T-helper 1 cell treated with Interleukin-12 subunit alpha and Interleukin-12 subunit beta and Interleukin-4 antibody, amounts not matched to agents 30 ng/mL and 1 ng/mL, for 36 hours (primary cell): ENCODE measurements around the gene ZSCAN21. TPM values are rescaled to one million over a fixed set of nuclear protein-coding genes. Genes with fewer than 3 reads are reported as not detected.

Experiments used
- intact Hi-C: fragments of 100-400 bp; cut with micrococcal nuclease; formaldehyde crosslinking; loops from one replicate; pipeline ENCODE4 v1.15.1; 2024
- total RNA-seq: library from RNA; stranded (reverse); gene quantifications from 2 replicates; pipeline ENCODE4 v1.2.3, GENCODE V29; 2022

Gene ZSCAN21
- total RNA-seq, 1 donor from 2014 or later = 8.7 TPM

DNA sequence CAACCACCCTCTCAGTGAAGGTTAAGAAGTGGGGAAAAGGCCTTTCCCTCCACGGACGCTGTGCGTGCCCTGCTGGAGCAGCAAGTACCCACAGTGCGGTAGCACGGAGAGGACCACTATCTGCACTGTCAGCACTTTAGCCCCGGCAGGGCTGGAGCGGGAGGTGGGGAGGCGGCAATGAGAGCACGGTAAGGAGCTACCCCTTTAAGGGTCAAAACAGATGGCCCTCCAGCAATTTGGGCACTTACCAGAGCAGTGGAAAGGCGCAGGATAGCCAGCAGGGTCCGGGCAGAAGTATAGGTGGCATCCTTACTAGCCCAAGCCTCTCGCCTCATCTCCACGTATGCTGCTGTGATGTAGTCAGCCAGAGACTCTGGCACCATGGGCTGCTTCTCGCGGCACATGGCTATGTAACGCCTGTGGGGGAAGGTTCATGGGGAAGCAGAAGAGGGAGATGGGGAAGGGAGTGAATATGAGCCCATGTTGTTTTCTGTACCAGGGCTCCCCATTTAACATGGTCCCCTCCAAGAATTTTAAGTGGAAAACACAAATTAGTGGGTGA, 44.4 kb downstream of the ZSCAN21 start:
- intact Hi-C loops = no loop called here

DNA sequence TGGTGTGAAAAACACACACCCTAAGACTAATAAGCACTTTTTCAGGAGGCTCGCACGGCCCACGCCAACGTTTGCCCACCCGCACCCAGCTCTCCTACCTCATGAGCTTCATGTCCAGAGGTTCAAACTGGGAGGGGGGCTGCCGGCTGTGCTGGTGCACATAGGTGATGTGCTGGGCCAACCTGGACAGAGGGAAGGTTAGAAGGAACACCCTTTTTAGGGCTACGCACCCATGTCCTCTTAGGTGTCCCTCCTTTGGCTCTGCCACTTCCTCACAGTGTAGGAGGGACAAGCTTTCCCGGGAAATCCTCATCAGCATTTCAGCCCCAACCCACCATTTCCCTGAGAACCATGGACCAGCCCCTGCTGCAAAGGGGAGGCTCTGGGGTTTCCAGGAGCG, 45.7 kb downstream of the ZSCAN21 start:
- intact Hi-C loops = no loop called here

DNA sequence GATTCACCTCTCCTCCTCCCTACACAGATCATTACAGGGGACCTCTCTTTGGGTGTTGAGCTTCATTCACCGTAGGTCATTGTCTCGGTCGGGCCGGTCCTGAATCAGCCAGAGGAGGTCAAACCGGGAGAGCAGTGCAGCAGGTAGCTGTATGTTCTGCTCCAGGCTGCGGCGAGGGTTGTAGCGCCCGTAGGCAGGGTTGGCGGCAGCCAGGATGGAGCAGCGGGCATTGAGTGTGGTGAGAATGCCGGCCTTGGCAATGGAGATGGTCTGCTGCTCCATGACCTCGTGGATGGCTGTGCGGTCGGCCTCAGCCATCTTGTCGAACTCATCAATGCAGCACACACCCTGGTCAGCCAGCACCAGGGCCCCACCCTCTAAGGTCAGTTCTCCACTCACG, 46.1 kb downstream of the ZSCAN21 start:
- intact Hi-C loops = no loop called here

DNA sequence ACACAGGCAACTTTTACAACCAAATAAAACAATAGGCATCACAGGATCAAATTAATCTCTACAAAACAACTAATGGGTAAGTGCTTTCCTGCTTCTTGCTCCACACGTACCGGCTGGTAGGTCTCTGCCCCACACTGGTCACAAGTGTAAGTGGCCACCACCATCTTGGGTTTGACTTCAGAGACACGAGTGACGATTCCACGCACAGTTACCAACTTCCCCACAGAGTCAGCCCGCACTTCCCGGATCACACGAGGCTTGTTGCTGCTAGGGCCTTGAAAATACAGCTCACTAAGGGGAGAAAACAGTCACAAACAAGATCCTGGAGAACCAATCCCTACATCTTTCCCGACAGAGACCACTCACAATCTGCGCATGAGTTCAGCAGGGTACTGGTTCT, 49.3 kb downstream of the ZSCAN21 start:
- intact Hi-C loops = no loop called here

DNA sequence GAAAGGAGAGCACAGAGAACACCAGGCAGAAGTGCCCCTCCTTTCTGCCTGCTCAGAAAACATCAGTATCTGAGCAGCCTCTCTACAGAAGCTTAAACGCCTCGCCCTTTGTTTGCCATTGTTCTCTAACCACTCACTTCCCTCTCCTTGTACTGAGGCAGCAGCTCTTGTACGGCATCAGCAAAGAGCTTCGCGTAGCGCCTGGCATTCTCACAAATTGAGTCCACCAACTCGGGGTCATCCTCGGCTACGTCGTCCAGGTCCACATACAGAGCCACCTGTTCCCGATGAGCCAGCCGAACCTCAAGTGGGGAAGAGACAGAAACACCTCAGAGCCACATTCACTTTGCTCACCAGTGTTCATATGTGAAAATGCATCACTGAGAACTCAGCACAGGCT, 49.9 kb downstream of the ZSCAN21 start:
- intact Hi-C loops = no loop called here

DNA sequence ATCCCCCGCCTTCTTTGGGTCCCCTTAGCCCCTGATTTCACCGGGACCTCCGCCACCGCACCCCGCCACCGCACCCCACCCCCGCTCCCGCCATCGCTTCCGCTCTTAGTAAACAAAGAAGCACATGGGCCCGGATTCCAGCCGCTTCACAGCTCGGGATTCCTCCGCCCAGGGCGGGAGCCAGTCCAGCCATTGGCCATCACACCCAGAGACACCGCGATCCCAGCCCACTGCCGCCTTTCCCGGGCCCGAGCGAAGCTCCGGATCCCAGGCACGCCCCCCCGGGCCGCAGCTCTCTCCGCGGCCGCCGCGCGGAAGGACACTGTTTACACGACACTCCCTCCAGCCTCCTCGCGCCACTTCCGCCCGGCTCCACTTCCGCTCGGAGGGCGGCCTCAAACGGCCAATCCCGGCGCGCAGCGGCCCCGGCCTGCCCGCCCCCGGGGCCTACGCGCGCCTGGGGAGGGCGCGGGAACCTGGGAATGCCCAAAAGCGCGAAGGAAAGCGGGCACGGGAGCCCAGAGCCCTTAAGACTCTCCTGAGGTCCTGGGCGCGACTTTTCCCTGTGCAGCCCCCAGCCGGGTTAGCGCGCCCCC, 50.9 kb downstream of the ZSCAN21 start:
- intact Hi-C loops = loop anchor here (1.0 to 5.0 kb wide), 12 partner anchors 11 to 752 kb away; partner anchors contain the start of genes CNPY4, FBXO24, LAMTOR4 and LRCH4

DNA sequence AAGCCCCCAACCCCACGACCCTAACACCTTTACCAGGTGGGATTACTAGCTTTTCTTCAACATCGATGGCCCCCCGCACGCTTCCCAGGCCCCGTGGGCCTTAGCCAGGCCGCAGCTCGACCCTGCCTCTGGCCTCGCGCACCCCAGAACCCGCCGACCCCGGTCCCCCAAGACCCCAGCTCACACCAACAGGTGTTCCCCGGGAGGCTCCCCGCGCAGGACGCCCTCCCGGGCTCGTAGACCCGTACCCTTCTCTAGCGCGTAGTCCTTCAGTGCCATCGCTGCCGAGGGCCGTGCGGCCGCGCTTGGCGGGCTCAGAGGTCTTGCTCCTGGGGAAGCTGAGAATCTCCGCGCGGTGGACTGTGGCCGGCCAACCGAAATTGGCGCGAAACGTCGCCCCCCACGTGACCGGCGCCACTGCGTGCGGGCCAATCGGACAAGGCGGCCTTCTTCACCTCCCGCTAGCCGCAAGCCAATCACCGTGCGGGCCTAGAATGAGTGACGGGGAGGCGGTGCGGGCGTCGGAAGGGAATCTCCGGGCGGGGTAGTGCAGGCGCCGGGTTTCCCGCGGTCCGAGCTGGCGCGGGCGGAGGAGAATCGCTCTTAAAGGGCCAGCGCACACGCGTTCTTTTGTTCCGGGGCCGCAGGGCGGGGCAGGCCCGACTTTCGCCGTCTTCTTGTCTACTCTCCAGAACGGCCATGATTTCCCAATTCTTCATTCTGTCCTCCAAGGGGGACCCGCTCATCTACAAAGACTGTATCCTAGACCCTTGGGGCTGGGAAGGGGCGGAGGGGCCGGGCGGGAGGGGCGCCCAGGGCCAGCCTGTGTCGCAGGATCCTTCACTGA, 51.7 kb downstream of the ZSCAN21 start, which contains the start of the genes AP4M1 and MCM7:
TSS of gene AP4M1 (plus strand) at position 628 of the 847 bp plus-strand sequence. CDS start at position 700, 72 bp downstream.
TSS of gene MCM7 (minus strand) at position 382 of the 847 bp plus-strand sequence. CDS start at position 279, 103 bp downstream.
- intact Hi-C loops = loop anchor here (1.0 to 5.0 kb wide), 8 partner anchors 18 to 752 kb away; partner anchors contain the start of genes CNPY4, FBXO24, LAMTOR4 and LRCH4

DNA sequence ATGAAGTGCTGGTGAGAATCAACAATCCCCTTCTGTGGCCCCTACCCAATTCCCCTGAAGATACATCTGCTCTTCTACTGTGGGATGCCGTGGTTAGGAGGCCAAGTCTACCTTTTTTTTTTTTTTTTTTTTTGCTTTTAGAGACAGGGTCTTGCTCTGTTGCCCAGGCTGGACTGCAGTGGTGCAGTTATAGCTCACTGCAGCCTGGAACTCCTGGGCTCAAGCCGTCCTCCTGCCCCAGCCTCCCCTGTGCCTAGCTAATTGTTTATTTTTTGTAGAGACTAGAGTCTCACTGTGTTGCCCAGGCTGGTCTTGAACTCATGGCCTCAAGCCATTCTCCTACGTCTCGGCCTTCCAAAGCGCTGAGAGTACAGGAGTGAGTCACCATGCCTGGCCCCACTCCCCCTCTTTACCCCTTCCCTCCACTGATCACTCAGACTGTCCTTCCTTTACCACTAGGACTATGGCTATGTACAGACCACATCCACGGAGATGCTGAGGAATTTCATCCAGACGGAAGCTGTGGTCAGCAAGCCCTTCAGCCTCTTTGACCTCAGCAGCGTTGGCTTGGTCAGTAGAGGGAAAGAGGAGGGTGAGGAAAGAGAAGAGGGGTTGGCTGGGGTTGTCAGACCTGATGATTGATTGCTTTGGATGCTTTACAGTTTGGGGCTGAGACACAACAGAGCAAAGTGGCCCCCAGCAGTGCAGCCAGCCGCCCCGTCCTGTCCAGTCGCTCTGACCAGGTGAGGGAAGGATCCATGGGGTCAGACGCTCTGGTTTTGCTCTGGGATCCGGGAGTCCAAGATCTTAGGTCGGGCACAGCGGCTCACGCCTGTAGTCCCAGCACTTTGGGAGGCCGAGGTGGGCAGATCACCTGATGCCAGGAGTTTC, 53.6 kb downstream of the ZSCAN21 start:
- intact Hi-C loops = loop anchor here (5.0 kb wide), 1 partner anchor 546 kb away; the partner anchor contains the start of gene ZNF655

DNA sequence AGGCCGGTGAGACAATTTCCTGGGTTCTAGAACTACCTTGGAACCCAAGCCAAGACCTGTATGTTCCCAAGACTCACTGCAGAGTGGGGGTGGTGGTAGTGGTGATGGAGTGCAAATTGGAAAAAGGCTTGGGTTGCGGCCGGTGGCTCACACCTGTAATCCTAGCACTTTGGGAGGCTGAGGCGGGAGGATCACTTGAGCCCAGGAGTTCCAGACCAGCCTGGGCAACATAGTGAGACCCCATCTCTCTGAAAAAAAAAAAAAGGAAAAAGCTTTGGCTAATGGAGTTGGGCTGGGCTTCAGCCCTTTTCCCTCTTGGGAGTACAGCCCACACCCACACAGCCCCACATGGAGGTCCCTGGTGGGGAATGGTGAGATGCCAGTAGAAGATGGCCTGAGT, 56.0 kb downstream of the ZSCAN21 start:
- intact Hi-C loops = no loop called here

DNA sequence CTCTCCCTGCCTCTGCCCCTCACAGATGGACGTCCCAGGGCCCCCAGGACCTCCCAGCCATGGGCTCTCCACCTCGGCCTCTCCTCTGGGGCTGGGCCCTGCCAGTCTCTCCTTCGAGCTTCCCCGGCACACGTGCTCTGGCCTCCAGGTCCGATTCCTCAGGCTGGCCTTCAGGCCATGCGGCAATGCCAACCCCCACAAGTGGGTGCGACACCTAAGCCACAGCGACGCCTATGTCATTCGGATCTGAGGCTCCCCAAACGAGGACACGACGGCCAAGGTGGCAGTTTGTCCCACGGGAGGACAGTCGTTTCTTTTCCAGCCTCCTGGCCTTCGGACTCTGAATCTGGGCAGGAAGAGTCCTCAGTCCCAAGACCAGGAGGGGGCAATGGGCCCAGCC, 57.1 kb downstream of the ZSCAN21 start:
- intact Hi-C loops = no loop called here

DNA sequence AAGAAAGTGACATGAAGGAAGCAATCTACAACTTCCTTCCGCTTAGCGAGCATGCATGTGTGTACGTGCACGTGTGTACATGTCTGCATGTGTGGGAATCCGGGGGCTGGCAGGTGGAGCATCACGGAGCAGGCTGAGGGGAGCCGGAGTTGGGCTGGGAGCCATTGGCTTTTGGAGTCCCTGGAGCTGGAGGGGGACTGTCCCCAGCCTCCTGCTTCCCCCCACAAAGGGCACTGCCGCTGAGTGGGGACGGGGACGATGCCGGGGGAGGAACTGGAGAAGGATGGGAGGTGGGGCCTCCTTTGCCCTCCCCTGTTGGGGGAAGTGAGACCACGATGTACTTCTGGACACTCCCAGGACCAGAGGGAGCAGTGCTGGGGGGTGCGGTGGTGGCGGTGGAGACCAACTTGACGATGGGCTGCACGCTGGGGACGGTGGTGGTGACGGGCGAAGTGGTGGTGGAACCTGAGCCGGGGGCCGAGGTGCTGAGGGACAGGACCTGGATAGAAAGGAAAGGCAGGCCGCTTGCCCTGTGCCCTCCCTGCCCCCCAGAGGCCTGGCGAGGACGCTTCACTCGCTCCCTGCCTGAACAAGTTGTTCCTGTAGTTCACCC, 57.7 kb downstream of the ZSCAN21 start:
- intact Hi-C loops = no loop called here

DNA sequence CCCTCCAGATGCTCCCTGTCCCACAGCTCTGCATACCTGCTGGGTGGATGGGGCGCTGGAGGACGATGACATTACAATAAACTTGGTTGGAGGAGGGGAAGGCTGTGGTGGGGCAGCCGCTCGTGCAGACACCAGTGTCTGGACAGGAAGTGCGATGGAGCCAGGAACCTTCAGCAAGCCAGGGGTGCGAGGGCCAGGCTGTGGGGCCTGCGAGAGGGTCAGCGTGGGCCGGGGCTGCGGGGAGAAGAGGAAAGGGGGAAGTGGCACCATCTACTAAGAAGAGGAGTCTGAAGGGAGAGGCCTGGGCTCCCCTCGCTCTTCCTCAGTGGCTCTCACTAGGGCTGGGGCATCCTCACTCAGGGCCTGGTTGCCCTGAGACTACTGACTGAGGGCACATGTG, 58.3 kb downstream of the ZSCAN21 start:
- intact Hi-C loops = no loop called here

DNA sequence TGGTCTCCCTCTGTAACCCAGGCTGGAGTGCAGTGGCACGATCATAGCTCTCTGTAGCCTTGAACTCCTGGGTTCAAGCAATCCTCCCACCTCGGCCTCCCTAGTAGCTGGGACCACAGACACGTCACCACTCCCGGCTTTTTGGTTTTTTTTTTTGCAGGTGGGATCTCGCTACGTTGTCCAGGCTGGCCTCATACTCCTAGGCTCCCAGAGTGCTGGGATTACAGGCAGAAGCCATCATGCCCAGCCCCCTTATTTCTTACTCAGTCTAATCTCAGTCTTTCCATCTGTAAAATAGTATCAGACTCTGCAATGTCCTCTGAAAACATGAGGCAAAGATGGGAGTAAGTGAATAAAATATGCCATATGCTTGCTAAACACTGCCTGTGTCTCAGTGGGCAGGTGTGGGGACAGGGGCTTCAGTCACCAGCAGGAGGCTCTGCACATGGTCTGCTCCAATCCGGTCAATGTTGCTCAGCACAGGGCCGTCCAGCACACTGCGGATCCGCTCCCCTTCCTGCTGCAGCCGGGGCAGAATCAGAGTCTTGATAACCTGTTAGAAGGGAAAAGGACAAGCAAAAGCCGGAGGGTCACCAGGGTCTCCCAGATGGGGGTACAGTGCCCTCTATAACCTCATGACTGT, 60.1 kb downstream of the ZSCAN21 start:
- intact Hi-C loops = no loop called here

DNA sequence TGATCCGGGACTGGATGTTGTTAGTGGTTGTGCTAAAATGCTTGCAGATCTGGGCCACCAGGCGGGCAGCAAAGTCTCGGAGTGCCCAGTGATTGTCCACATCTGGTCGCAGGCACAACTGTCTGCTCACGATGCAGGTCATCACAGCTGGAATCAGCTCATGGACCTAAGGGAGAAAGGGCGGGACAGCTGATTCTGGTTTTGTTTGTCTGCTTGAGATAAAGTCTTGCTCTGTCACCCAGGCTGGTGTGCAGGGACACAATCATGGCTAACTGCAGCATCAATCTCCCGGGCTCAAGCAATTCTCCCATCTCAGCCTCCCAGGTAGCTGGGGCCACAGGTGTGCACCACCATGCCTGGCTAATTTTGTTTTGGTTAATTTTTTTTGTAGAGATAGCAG, 61.6 kb downstream of the ZSCAN21 start:
- intact Hi-C loops = no loop called here

DNA sequence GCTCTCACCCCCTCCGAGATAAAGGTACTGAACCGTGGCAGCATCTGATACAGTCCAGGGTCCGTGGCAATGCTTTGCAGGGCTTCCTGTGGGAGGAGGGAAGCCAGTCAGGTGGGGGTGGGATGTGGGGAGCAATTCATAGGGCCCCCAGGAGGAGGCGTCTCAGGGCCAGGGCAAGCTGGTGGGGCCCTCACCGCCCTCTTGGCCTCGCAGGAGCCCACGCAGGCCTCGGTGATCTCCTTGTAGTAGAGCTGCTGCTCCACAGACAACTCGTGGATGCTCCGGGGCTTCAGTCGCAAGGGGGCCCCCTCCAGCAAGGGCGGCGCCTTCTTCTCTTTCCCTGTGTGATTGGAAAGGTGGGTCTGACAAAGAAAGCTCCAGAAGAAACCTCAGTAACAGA, 62.3 kb downstream of the ZSCAN21 start:
- intact Hi-C loops = no loop called here

Other genes starting within 250 kb of the ZSCAN21 start
- 0.12 TPM in 1 of 2 replicates, not detected in the other for gene CYP3A43, start 221.8 kb upstream of the ZSCAN21 start, total RNA-seq
- 0.39 and 0.59 TPM in 2 replicates for gene OR2AE1, start 172.7 kb upstream of the ZSCAN21 start, total RNA-seq
- 29.2 and 29.7 TPM in 2 replicates for gene TRIM4, start 130.2 kb upstream of the ZSCAN21 start, total RNA-seq
- gene GJC3, start 120.2 kb upstream of the ZSCAN21 start, total RNA-seq = 0.32 TPM in 1 of 2 replicates, not detected in the other
- gene AZGP1, start 73.7 kb upstream of the ZSCAN21 start, total RNA-seq = not detected in 2 replicates
- gene ZKSCAN1, start 34.2 kb upstream of the ZSCAN21 start, total RNA-seq = 69.7 and 75.2 TPM in 2 replicates
- 28.0 and 28.3 TPM in 2 replicates for gene ZNF3, start 31.9 kb downstream of the ZSCAN21 start, total RNA-seq
- 95.2 and 110 TPM in 2 replicates for gene COPS6, start 39.2 kb downstream of the ZSCAN21 start, total RNA-seq
- gene MCM7, start 51.6 kb downstream of the ZSCAN21 start, total RNA-seq = 257 and 262 TPM in 2 replicates
- 10.7 and 12.0 TPM in 2 replicates for gene AP4M1, start 51.9 kb downstream of the ZSCAN21 start, total RNA-seq
- 67.1 and 69.0 TPM in 2 replicates for gene TAF6, start 69.6 kb downstream of the ZSCAN21 start, total RNA-seq
- gene CNPY4, start 69.9 kb downstream of the ZSCAN21 start, total RNA-seq = 37.0 and 39.5 TPM in 2 replicates
- 5.0 and 6.0 TPM in 2 replicates for gene MBLAC1, start 77.2 kb downstream of the ZSCAN21 start, total RNA-seq
- gene LAMTOR4, start 99.1 kb downstream of the ZSCAN21 start, total RNA-seq = 150 and 161 TPM in 2 replicates
- gene TRAPPC14, start 108.9 kb downstream of the ZSCAN21 start, total RNA-seq = 58.1 and 61.1 TPM in 2 replicates
- 2.8 and 3.0 TPM in 2 replicates for gene GAL3ST4, start 118.8 kb downstream of the ZSCAN21 start, total RNA-seq
- 4.4 and 5.6 TPM in 2 replicates for gene GPC2, start 127.6 kb downstream of the ZSCAN21 start, total RNA-seq
- 33.0 and 38.3 TPM in 2 replicates for gene STAG3, start 128.1 kb downstream of the ZSCAN21 start, total RNA-seq
- 69.1 and 72.8 TPM in 2 replicates for gene PVRIG, start 170.2 kb downstream of the ZSCAN21 start, total RNA-seq